Activated CD4-positive, CD25-positive, alpha-beta regulatory T cell treated with anti-CD3 and anti-CD28 coated beads, Interleukin-2, amount 50 U/mL, for 72 hours (primary cell): ENCODE measurements around the gene IL21.
"Not testable (repeated sequence)": the region's sequence is repeated elsewhere in the genome, so short reads cannot be mapped to it uniquely, and the experiment has no call there.

Experiments used
- DNase-seq: peaks from one replicate; pipeline ENCODE4 v3.0.0; 2021

IL21 gene

GRCh38 chr4:122621016-122621507, at the start of gene IL21:
IL21 (minus strand) TSS chr4:122621066; CDS start chr4:122621011, 55 bp downstream.
- DNase-seq, result no peak

GRCh38 chr4:122669911-122670738, 49.3 kb upstream of the IL21 start:
- DNase-seq, result no peak

GRCh38 chr4:122668241-122668640, 47.4 kb upstream of the IL21 start:
- DNase-seq, result no peak

- no peak for DNase-seq
Measured at GRCh38 chr4:122666527-122667245, 45.8 kb upstream of the IL21 start.

- no peak for DNase-seq
Measured at GRCh38 chr4:122665161-122665929, 44.5 kb upstream of the IL21 start.

- no peak for DNase-seq
Measured at GRCh38 chr4:122663814-122664610, 43.1 kb upstream of the IL21 start.

- DNase-seq, result no peak
Measured at GRCh38 chr4:122663291-122663690, 42.4 kb upstream of the IL21 start.

- no peak for DNase-seq
Measured at GRCh38 chr4:122662701-122663100, 41.8 kb upstream of the IL21 start.

- no peak for DNase-seq
Measured at GRCh38 chr4:122661176-122662160, 40.6 kb upstream of the IL21 start.

GRCh38 chr4:122658818-122659295, 38.0 kb upstream of the IL21 start:
- DNase-seq, result no peak

GRCh38 chr4:122658377-122658776, 37.5 kb upstream of the IL21 start:
- no peak for DNase-seq

GRCh38 chr4:122657553-122657952, 36.7 kb upstream of the IL21 start:
- no peak for DNase-seq

GRCh38 chr4:122656583-122656982, 35.7 kb upstream of the IL21 start:
- not testable (repeated sequence) for DNase-seq

- DNase-seq, result no peak
Measured at GRCh38 chr4:122652379-122652778, 31.5 kb upstream of the IL21 start.

- DNase-seq, result no peak
Measured at GRCh38 chr4:122650148-122650547, 29.3 kb upstream of the IL21 start.

GRCh38 chr4:122647656-122648055, 26.8 kb upstream of the IL21 start:
- no peak for DNase-seq

- no peak for DNase-seq
Measured at GRCh38 chr4:122643257-122643656, 22.4 kb upstream of the IL21 start.

GRCh38 chr4:122639181-122639580, 18.3 kb upstream of the IL21 start:
- no peak for DNase-seq

- DNase-seq, result no peak
Measured at GRCh38 chr4:122636697-122637096, 15.8 kb upstream of the IL21 start.

GRCh38 chr4:122635205-122635604, 14.3 kb upstream of the IL21 start:
- DNase-seq, result no peak

- no peak for DNase-seq
Measured at GRCh38 chr4:122633211-122633610, 12.3 kb upstream of the IL21 start.
